ENCODE measurements around the gene CHCHD10.

Gene CHCHD10

DNA sequence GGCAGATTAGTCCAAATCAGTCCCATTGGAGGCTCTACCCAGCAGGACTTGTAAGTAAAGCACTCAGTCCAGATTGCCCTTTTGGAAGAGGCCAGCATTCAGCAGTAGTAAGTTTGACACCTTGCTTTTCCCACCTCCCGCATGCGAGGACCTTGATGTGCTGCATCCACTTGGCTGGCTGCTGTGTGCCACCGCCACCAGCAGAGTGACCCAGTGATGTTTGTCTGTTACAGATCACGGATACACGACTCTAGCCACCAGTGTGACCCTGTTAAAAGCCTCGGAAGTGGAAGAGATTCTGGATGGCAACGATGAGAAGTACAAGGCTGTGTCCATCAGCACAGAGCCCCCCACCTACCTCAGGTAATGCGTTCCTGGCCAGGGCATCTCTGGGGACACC, 25.6 kb upstream of the CHCHD10 start:
- no peak overlapping the region for H3K9ac ChIP-seq (ENCODE audit: low read depth, low read length)
- H3K27me3 ChIP-seq (ENCODE audit: insufficient read depth, low read length, poor library complexity), result no peaks in the 10 kb centered on the region
- ATAC-seq (ENCODE audit: insufficient read depth, low read depth), result no peak
- no peak for DNase-seq
- H3K27ac ChIP-seq (ENCODE audit: low read length), result no peak overlapping the region
- H3K79me2 ChIP-seq (ENCODE audit: insufficient read depth, low read length), result peaks cover 53% of the 10 kb centered on the region
- no peak overlapping the region for H2AFZ ChIP-seq (ENCODE audit: low read depth, low read length)
- H3K4me3 ChIP-seq (ENCODE audit: low read depth in 1 of 2, low read length in 2 of 2), result no peak overlapping the region
- H3K4me2 ChIP-seq (ENCODE audit: insufficient read depth, low read length), result no peak overlapping the region
- H3K4me1 ChIP-seq (ENCODE audit: insufficient read depth, low read length), result peaks cover 19% of the 10 kb centered on the region
- peaks cover 84% of the 10 kb centered on the region for H3K36me3 ChIP-seq (ENCODE audit: insufficient read depth, low read length)
- H3K9me3 ChIP-seq (ENCODE audit: insufficient read depth, low read length, severe bottlenecking), result no peaks in the 10 kb centered on the region
- TF ChIP-seq EZH2 (IDR thresholded peaks at IDR 0.05; ENCODE audit: borderline replicate concordance, low read depth, low read length, severe bottlenecking) (no peak), CTCF (IDR thresholded peaks at IDR 0.05; ENCODE audit: borderline replicate concordance, extremely low read depth, low read length, poor library complexity, severe bottlenecking) (no peak)
- H4K20me1 ChIP-seq (ENCODE audit: insufficient read depth, low read length), result peaks cover 53% of the 10 kb centered on the region

DNA sequence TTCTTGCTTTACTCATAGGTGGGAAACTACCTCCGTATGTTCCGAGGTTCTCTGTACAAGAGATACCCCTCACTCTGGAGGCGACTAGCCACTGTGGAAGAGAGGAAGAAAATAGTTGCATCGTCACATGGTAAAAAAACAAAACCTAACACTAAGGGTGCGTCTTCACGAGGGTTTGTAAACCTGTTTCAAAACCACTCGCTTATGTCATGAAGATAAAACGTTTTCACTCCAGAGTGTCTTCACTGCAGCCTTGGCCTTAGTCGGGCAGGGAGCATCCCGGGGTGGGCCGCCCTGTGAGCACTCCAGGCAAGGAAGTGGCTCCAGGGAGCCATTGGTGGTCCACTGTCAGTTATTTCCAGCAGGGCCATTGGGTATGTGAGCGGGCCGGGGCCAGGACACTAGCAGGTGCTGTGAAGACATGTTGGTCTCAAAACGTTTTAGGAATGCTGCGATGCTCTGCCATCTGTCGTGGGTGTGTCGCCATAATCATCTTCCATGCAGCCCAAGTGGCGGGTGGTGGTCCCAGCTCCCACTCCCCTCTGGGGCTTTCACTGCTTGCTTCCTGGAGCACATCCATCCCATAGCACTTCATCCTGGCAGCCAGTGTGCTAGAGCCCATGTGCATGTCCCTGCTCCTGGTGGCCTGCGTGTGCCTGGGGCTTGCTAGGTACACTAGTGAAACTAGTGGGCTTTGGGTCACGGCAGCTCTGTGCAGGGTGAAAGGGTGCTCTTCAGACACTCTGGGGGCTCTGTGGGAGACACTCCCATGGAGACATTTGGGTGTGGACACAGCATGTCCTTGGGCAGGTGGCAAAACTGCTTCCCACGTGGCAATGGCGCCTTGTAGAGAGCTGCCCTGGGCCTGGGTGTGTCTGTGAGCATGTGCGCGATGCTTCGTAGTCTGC, 24.2 kb upstream of the CHCHD10 start:
- no peak overlapping the region for H3K9ac ChIP-seq (ENCODE audit: low read depth, low read length)
- peaks cover 78% of the 10 kb centered on the region for H3K36me3 ChIP-seq (ENCODE audit: insufficient read depth, low read length)
- H4K20me1 ChIP-seq (ENCODE audit: insufficient read depth, low read length), result peaks cover 64% of the 10 kb centered on the region
- H3K4me3 ChIP-seq (ENCODE audit: low read depth in 1 of 2, low read length in 2 of 2), result no peak overlapping the region
- ATAC-seq (ENCODE audit: insufficient read depth, low read depth), result no peak
- peaks cover 28% of the 10 kb centered on the region for H3K4me1 ChIP-seq (ENCODE audit: insufficient read depth, low read length)
- H3K4me2 ChIP-seq (ENCODE audit: insufficient read depth, low read length), result no peak overlapping the region
- no peak for TF ChIP-seq CTCF (IDR thresholded peaks at IDR 0.05; ENCODE audit: borderline replicate concordance, extremely low read depth, low read length, poor library complexity, severe bottlenecking)
- TF ChIP-seq EZH2 (IDR thresholded peaks at IDR 0.05; ENCODE audit: borderline replicate concordance, low read depth, low read length, severe bottlenecking), result no peak
- no peak overlapping the region for H3K27ac ChIP-seq (ENCODE audit: low read length)
- H2AFZ ChIP-seq (ENCODE audit: low read depth, low read length), result no peak overlapping the region
- no peaks in the 10 kb centered on the region for H3K27me3 ChIP-seq (ENCODE audit: insufficient read depth, low read length, poor library complexity)
- no peak for DNase-seq
- peaks cover 65% of the 10 kb centered on the region for H3K79me2 ChIP-seq (ENCODE audit: insufficient read depth, low read length)
- no peaks in the 10 kb centered on the region for H3K9me3 ChIP-seq (ENCODE audit: insufficient read depth, low read length, severe bottlenecking)

DNA sequence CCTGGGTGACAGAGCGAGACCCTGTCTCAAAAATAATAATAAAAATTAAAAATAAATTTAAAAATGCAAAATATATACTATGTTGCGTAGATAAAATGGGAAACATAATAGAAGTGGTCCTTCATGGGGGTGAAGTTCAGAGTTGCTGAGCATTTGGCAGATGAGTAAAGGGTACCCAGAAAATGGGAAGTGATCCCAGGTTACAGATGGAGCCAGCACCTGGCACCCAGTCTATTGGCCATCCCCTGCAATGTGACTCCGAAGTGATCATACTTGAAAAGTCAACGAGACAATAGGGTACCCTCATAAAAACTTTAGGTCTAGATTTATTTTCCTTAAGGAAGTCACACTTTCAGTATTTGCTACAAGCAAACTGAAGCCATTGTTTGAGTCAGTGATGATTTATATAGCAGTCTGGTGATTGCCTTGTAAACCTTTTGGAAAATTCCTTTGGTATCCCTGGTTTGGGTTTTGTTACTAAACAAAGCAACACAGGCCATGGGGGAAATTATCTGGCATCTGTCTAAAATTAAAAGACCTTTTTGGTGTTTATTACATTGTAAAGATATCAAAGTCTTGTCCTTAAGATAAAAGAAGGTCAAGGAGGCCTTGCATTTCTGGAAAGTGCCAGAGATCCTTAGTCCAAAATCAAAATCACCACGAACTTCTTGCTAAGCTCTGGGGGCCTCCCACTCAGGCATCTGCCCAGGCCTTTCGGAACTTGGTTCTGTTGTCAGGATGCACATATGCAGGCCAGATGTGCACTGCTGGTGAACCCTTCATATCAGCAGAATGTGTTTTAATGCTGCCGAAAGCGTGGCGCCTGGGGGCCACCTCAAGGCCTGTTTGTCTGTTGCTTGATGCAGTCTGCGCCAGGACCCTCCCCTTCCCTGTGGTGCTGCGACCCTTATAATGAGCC, 23.3 kb upstream of the CHCHD10 start:
- H3K4me3 ChIP-seq (ENCODE audit: low read depth in 1 of 2, low read length in 2 of 2), result no peak overlapping the region
- H3K9ac ChIP-seq (ENCODE audit: low read depth, low read length), result no peak overlapping the region
- no peak for DNase-seq
- TF ChIP-seq EZH2 (IDR thresholded peaks at IDR 0.05; ENCODE audit: borderline replicate concordance, low read depth, low read length, severe bottlenecking) (no peak), CTCF (IDR thresholded peaks at IDR 0.05; ENCODE audit: borderline replicate concordance, extremely low read depth, low read length, poor library complexity, severe bottlenecking) (no peak)
- peaks cover 57% of the 10 kb centered on the region for H4K20me1 ChIP-seq (ENCODE audit: insufficient read depth, low read length)
- ATAC-seq (ENCODE audit: insufficient read depth, low read depth), result no peak
- peaks cover 71% of the 10 kb centered on the region for H3K36me3 ChIP-seq (ENCODE audit: insufficient read depth, low read length)
- H2AFZ ChIP-seq (ENCODE audit: low read depth, low read length), result no peak overlapping the region
- H3K4me2 ChIP-seq (ENCODE audit: insufficient read depth, low read length), result no peak overlapping the region
- H3K9me3 ChIP-seq (ENCODE audit: insufficient read depth, low read length, severe bottlenecking), result no peaks in the 10 kb centered on the region
- no peak overlapping the region for H3K27ac ChIP-seq (ENCODE audit: low read length)
- peaks cover 66% of the 10 kb centered on the region for H3K79me2 ChIP-seq (ENCODE audit: insufficient read depth, low read length)
- H3K27me3 ChIP-seq (ENCODE audit: insufficient read depth, low read length, poor library complexity), result no peaks in the 10 kb centered on the region
- peaks cover 35% of the 10 kb centered on the region for H3K4me1 ChIP-seq (ENCODE audit: insufficient read depth, low read length)
